GM10847 (cell line): ENCODE data around the gene SLC15A2.

Source experiments
- POLR2A ChIP-seq: IDR thresholded peaks from 2 replicates; pipeline ENCODE4 v1.6.1; 2011; ENCODE audit not compliant: insufficient read length; ENCODE audit errors: extremely low read depth

The SLC15A2 gene

GRCh38 chr3:121963608-121964007, 69.4 kb downstream of the SLC15A2 start:
- no peak for TF ChIP-seq POLR2A

- TF ChIP-seq POLR2A: no peak
Observed at GRCh38 chr3:121969631-121970030, 75.4 kb downstream of the SLC15A2 start.

GRCh38 chr3:121970047-121970446, 75.8 kb downstream of the SLC15A2 start:
- TF ChIP-seq POLR2A: no peak

- no peak for TF ChIP-seq POLR2A
Observed at GRCh38 chr3:121974601-121975111, 80.5 kb downstream of the SLC15A2 start.

GRCh38 chr3:121975702-121976302, 81.6 kb downstream of the SLC15A2 start:
- no peak for TF ChIP-seq POLR2A

- TF ChIP-seq POLR2A: no peak
Observed at GRCh38 chr3:121976727-121977126, 82.5 kb downstream of the SLC15A2 start.

GRCh38 chr3:121979246-121979645, 85.0 kb downstream of the SLC15A2 start:
- TF ChIP-seq POLR2A: no peak

- no peak for TF ChIP-seq POLR2A
Observed at GRCh38 chr3:121979734-121980449, 85.7 kb downstream of the SLC15A2 start.

GRCh38 chr3:121980450-121980796, 86.2 kb downstream of the SLC15A2 start:
- TF ChIP-seq POLR2A: no peak

- no peak for TF ChIP-seq POLR2A
Observed at GRCh38 chr3:121981473-121981872, 87.3 kb downstream of the SLC15A2 start.

GRCh38 chr3:121985846-121986245, 91.6 kb downstream of the SLC15A2 start:
- TF ChIP-seq POLR2A: no peak

GRCh38 chr3:121988146-121988545, 93.9 kb downstream of the SLC15A2 start:
- TF ChIP-seq POLR2A: no peak

GRCh38 chr3:121989943-121990342, 95.7 kb downstream of the SLC15A2 start:
- no peak for TF ChIP-seq POLR2A

- no peak for TF ChIP-seq POLR2A
Observed at GRCh38 chr3:121992601-121993560, 98.7 kb downstream of the SLC15A2 start.
